NOMO-1 (cell line): ENCODE measurements around the gene RUNX2.

Experiments
- DNase-seq, 2 experiments: peaks; one replicate each; lab custom pipeline; 2025; ENCODE audit not compliant: unreplicated experiment in 2 of 2; lab: John Stamatoyannopoulos, UW

RUNX2 gene

DNA sequence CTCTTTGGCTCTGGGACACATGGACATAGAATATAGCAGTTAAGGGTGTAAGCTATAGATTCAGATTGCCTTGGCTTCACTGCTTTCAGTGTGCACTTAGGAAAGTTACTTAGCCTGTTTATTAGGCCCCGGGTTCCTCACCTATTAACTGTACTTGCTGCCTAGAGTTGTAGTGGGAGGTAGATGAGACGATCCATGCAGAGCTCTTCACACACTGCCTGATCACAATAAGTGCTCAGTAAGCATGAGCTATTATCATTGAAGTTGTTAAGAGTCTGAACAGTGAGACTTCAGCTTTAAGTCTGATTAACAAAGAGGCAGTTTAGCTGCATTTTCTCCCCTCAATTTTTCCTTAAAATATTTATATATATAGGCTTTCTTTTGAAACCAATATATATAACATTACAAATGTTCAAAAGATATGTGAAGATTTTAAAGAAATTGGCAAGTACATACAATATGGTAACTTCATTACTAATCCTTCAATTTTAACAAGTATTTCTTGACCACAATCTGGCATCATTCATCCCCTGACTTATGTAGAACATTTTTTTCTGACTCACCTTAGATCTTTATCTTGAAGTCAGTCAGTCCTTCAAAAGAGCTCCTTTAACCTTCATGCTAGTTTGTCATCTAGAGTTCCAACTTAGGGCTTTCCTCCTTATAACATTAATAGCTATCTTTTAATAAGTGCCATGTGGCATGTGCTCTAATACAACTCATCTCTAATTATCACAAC lies 70.1 kb downstream of the RUNX2 start:
- DNase-seq: no peak

DNA sequence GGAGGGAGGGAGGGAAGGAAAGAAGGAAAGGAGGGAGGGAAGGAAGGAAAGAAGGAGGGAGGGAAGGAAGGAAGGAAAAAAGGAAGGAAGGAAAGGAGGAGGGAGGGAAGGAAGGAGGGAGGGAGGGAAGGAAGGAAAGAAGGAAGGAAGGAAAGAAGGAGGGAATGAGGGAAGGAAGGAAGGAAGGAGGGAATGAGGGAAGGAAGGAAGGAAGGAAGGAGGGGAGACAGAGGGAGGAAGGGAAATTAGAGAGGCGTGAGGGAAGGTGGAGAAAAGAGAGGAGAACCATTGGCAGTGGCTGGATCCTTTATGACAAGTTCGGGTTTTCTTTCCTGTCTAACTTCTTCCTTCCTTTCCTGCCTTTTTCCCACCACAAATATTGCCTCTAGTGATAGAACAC lies 71.9 kb downstream of the RUNX2 start:
- DNase-seq: no peak

DNA sequence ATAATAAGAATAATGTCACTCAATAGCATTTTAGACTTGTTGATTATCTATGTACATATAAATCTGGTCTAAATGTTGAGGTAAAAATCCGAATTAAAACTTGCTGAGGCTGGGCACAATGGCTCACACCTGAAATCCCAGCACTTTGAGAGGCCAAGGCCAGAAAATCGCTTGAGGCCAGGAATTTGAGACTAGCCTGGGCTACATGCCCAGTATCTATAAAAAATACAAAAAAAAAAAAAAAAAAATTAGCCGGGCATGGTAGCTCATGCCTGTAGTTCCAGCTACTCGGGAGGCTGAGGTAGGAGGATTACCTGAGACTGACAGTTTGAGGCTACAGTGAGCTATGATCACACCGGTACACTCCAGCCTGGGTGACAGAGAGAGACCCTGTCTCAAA lies 83.8 kb downstream of the RUNX2 start:
- no peak for DNase-seq

DNA sequence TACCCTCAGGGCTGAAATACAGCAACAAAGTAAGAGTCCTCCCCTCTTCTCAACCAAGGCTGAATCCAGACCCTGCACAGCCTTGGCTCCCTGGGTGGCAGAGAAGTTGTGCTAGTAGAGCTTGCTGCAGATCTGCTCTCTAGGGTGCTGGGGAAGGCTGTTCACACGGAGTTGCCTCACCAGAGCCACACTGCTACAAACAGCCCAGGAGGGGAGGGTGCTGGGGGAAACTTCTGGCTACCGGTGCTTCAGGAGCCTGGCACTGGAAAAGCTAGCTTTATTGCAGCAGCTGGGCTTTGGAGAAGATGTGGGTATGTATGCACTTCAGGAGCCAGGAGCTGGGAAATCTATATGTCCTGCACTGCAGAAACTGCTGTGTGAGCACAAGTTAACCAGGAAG lies 87.2 kb downstream of the RUNX2 start:
- no peak for DNase-seq

DNA sequence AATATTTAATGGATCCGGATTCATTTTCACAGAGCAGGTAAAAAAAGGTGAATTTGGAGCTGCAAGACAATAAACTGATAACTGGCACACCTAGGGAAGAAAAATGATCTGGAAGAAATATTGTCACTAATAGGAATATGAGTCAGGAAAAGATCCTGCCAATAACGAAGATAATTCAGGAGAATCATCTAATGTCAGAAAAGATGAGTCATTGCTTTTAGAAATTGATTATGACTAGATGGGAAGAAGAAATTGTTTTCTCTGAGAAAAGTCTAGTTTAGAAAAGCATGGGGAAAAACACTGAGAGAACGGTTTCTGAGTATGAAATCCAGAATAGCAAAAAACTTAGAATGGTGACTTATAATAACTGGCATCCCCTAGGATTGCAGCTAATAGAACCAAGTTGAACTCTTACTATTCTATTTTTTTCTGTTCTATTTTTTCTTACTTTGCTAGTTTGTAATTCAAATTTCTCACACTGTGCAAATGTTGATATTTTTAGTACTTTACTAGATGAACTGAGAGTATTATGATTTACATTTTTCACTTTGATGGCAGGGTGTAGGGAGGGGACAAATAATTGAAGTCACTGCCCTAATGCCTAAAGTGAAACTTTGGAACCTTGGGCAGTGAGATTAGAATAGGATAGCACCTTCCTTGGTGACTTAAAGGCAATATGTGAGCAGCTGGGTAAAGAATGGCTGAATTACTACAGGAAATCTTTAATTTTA lies 87.8 kb downstream of the RUNX2 start:
- no peak for DNase-seq

DNA sequence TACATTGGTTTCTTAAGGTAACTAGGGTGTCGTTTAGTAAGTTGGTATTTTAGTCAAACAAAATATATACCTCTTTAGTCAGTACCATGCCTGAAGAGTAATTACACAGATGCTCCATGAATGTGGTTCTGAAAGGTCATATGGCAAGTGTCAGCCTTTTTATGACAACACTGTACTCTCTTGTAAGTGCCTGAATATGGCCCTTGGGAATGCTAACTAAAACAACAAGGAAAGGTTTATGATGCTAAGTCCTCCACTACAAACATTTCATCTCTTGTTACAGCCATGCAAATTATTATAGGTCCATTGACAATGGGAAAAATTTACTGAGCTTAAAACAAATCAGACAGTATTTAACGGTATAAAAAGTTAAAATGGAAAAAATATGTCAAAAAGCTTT lies 88.6 kb downstream of the RUNX2 start:
- DNase-seq: no peak

DNA sequence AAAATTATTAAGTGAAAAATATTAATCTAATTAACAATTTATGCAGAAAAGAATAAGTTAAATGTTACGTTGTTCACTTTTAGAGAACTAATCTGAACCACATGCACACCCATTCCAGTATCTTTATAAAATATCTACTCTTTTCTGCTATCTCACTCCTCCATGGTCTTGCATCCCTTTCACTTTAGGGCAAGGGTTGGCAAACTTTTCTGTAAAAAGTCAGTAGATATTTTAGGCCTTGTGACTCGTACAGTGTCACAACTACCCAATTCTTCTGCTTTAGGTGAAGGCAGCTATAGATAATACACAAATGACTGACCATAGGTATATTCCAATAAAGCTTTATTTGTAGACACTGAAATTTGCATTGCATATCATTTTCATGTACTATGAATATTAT lies 89.3 kb downstream of the RUNX2 start:
- DNase-seq: no peak

DNA sequence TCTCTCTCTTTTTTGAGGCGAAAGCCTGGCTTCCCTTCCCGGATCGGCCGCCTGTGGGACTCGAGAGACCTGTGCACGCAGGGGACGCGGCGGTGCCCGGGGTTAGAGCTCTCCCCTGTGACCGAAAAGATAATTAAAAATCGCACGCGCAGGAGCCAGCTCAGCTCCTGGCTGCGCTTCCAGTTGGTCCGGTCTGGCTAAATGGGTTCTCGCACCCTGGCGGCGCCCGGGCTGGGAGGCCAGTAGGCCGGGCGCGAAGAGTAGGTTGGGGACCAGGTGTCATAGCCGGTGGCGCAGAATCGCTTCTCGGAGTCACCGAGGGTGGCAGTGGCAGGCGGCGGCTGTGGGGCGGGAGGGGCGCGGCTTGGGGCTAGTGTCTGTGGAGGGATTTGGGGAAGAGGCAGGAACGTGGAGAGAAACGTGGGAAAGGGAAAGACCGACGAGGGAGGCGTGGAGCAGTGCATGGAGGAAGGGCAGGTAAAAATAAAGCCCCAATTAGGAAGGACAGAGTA lies 91.5 kb downstream of the RUNX2 start:
- DNase-seq: peak; percentile 65 to 77

DNA sequence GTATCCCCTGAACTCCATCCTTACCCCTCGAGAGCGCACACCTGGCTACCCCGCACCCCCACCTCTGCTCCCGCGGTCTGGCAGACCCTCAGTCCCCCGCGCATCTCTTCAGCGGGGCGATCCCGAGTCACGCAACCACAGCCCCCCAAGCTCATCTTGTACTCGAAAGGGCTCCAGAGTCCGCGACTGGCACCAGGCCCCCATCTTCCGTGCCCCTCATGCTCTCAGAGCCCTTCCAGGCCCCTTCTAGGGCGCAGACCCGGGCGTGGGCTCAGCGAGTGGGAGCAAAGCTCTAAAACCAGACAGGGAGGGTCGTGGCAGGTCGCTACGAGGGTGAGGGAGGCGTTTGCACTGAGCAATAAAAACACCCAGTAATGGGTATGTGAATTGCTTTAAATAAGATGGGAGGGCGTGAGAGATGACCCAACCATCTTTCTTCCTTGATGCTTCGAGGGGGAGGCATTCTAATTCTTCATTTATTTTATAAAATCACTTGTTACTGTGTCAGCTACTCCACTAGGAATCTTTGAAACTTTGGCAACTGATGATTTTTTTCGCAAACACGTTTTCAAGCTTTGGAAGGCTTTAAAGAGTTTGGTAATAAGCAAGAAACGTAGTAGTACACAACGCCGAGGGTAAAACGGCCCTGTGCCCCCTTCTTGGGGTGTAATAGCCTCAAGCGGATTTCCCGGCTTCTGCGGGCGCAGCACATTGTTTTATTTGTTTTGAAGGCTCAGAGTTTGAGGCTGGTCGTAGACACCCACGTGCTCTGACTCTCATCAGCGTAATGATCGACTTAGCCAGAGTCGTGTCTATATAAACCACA lies 92.2 kb downstream of the RUNX2 start:
- peak; percentile 24 to 37 for DNase-seq

DNA sequence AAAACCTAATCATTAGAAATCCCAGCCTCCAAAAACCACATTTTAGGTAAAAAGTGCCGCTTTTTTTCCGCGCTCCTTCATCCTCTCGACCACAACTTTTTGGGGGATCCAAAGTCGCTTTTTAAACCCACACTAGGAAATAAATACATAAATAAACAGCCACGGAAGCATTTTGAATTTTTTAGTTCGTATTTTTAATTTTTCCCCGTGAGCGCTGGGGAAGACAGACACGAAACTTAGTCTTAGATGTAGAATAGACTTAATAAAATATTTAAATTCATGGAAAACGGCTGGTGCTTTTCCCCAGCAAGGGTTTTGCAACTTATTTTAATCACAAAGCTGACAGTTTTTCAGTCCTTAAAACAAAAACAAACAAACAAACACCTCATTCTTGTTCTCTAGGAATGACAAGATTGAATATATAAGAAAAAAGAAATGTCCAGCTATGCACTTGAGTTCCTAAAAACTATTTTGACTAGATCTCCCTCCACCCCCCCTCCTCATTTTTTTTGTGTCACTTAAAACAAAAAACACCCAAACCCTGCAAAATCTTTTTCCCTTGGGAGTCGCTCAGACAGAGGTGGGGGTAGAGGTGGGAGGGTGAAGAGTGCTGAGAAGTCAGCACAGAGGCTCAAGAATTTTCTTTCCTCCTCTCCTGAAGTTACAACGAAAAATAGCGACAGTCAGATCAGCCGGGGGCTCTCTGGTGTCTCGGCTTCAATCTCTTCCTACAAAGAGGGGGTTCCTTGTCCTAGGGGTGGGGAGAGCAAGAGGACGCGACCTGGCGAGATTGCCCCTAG lies 93.0 kb downstream of the RUNX2 start:
- DNase-seq: no peak

DNA sequence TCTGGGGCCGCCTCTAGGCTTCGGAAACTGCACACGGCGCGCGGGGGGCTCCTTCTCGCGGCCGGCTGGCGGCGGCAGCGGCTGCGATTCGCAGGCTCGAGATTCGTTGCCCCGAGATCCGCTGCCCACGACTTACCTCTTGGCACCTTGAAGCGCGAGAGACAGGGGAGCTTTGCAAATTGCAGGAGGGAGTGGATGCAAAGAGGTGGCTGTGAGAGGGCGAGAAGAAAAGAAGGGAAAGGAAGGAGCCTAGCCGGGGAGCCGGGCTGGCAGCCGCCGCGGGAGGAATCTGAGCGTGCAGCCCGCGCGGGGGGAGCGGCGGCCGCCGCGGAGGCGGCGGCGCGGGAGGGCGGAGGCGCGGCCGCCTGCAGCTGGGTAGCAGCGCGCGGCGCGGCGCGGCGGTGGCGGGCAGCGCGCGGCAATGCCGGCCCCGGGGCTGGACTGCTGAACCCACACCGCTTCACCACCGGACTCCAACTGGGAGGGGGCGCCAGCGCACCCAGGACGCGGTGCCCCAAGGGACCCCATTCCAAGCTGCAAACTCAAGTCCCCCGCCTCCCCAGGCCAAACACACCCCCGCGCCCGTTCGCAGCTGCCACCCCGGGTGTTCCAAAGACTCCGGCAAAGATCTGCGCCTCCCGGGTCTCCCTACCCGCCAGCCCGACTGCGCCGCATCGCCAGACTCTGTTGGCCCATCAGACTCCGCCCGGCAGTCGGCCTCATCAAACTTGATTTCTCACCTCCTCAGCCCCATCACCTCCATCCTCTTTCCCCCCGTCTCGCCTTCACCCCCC lies 93.8 kb downstream of the RUNX2 start:
- peak; percentile 53 to 77 for DNase-seq

DNA sequence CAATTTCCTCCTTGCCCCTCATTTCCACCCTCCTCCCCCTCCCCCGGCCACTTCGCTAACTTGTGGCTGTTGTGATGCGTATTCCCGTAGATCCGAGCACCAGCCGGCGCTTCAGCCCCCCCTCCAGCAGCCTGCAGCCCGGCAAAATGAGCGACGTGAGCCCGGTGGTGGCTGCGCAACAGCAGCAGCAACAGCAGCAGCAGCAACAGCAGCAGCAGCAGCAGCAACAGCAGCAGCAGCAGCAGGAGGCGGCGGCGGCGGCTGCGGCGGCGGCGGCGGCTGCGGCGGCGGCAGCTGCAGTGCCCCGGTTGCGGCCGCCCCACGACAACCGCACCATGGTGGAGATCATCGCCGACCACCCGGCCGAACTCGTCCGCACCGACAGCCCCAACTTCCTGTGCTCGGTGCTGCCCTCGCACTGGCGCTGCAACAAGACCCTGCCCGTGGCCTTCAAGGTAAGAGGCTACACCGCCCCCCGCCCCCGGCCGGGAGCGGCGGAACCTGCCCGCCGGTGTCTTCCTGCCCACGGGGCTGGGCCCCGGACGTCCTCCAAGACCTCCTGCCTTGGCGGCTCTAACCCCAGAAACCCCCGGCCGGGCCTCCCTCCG lies 94.5 kb downstream of the RUNX2 start:
- DNase-seq: peak; percentile 49 to 53

DNA sequence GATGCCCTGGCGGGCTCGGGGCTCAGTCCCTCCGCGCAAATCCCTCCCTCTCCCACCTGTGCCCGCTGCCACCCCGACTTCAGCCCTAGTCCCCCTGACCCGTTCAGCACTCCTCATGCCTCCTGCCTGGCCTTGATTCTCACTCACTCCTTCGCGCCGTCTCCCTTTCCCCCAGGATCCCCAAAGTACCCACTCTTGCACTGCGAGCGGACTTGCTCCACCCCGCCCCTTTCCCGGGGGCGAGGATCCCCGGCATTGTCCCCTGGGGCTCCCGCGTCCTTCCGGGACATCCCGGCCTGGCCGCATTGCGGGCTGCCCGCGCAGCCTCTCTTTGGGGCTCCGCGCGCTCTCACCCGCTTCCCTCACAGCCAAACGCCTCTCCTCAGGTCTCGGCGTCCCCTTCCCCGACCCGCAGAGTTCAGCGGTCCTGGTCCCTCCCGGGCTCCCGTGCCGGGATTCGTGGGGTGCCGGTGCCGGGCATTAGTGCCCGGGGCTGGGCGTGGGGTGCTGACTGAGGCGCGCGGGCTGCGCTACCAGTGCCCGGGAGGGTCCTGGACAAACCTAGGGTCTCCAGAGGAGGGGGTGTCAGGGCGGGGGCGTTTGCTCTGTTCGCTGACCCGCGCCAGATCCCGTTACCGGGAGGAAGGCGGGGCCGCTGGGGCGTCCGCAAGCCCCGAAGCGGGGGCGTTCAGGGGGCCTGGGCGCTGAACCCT lies 95.1 kb downstream of the RUNX2 start:
- no peak for DNase-seq

DNA sequence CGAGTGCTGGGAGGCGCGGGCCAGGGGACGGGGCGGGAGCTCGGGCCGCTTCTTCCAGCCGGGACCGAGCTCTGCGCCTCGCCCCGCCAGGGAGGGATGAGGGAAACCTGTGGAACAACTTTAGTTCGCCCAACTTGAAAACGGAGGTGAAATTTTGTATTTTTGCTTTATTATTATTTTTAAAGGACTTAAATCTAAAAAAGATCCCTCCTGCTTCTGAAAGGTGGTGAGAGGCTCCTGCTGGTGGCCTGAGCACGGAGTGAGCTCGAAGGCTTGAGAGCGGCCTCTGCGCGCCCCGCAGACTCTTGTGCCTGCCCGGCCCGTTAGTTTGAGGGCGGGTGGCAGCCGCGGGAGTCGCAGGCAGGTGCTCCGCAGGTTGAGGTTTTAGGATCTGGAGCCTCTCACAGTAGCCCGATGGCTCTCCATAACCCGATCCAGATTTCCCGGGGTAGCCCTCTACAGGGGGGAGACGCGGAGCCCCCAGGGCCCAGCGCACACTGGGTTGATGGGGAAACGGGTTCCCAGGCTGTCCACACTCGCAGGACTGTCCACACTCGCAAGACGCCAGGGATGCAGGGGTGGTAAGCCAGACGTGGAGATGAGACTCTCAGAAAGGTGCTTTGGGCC lies 95.8 kb downstream of the RUNX2 start:
- DNase-seq: peak in 1 of 2 experiments; percentile 17

DNA sequence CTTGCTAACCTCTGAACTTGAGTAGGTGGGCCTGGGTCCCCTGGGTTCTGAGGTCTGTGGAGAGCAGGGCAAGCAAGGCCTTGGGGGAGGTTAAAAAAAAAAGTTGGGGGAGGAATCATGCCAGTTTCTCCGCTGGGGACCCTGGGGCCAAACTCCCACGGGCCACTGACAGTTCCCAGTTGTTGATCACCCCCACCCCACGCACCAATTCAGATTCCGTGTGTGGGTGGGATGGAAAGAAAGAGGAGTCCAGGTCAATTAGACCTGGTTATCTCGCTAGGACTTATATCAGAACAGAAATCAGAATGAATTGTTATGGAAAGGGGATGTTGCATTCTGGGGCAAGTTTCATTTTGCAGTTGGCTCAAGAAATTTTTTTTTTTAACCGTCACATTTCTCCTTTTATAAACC lies 96.3 kb downstream of the RUNX2 start:
- peak; percentile 50 to 79 for DNase-seq

DNA sequence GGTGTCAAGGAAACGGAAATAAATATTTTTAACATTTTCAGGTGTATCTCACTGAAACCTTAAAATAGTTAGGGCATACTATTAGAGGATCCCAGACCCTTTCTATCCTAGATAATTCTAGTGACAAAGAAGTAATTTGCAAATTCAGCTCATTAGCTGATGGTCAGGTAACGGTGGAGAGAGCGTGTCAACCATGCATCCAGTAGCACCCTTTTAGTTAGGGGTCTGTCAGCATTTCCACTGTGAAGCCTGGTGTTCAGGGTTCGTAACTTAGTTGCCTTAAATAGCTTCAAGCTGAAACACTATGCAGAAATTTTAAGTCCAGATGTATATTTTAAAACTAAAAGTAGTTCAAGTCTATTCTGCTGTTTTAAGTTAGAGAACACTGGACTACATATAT lies 98.1 kb downstream of the RUNX2 start:
- DNase-seq: no peak

DNA sequence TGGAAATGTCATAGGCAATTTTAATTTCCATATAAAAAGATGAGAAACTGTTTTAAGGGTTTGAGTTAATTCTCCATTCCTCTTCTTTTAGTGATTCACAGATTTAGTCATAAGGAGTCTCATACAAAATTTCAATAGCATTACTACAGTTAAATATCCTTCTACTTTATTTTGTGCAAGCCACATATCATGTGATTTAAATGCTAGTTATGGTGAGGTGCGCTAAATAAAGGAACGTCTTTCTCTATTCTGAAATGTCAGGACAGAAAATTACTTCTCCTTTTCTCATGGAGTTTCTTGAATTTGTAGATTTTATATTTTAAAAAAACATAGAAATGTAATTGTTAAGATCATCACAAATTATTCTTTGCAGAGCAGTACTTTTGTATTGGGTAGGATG lies 99.6 kb downstream of the RUNX2 start:
- DNase-seq: peak; percentile 31 to 53

DNA sequence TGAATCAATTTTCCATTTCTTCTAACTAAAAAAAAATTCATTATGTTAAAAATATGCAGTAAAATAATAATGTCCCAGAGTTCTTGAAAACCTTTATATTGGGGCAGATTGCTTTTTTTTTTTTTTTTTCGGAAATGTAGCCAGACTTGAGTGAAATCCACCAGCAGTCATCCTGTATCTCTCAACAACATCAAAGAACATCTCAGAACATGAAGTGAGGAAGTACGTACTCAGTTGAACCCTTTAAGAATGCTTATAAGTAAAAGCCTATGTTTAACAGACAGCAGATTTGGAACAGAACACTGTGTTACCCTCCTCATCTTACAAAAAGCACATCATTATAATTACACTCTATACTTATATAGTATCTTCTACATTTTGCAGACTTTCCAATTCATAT lies 100.6 kb downstream of the RUNX2 start:
- DNase-seq: no peak
